Trophoblast cell (in vitro differentiated cells and primary cell): ENCODE measurements around the gene ARHGAP26.
"Not testable (repeated sequence)": the region's sequence is repeated elsewhere in the genome, so short reads cannot be mapped to it uniquely, and the experiment has no call there.

Experiments used
- DNase-seq, 2 donors: peaks; one replicate each; pipeline ENCODE4 v3.0.0-alpha.2; 2016
- H2AFZ ChIP-seq: 2 replicates; pipeline ENCODE4 v1.6.1; 2013; ENCODE audit warnings: low read length, moderate library complexity, mild to moderate bottlenecking; ENCODE audit not compliant: insufficient read depth, poor library complexity
- H2AK5ac ChIP-seq: 2 replicates; pipeline ENCODE4 v1.6.1; 2013; ENCODE audit warnings: mild to moderate bottlenecking, low read length
- H2BK120ac ChIP-seq: 2 replicates; pipeline ENCODE4 v1.6.1; 2013; ENCODE audit warnings: low read length, mild to moderate bottlenecking, moderate library complexity; ENCODE audit not compliant: insufficient read depth, poor library complexity
- H2BK12ac ChIP-seq: 2 replicates; pipeline ENCODE4 v1.6.1; 2013; ENCODE audit warnings: mild to moderate bottlenecking, low read length, moderate library complexity
- H2BK5ac ChIP-seq: 2 replicates; pipeline ENCODE4 v1.6.1; 2013; ENCODE audit warnings: low read length, low read depth, moderate library complexity, mild to moderate bottlenecking; ENCODE audit not compliant: poor library complexity
- H3K14ac ChIP-seq: 2 replicates; pipeline ENCODE4 v1.6.1; 2013; ENCODE audit warnings: mild to moderate bottlenecking, low read length
- H3K18ac ChIP-seq: 2 replicates; pipeline ENCODE4 v1.6.1; 2013; ENCODE audit warnings: mild to moderate bottlenecking, low read length
- H3K23ac ChIP-seq: 2 replicates; pipeline ENCODE4 v1.6.1; 2013; ENCODE audit warnings: low read length
- H3K27ac ChIP-seq: 2 replicates; pipeline ENCODE4 v1.5.1; 2013; ENCODE audit warnings: low read depth, mild to moderate bottlenecking, inconsistent platforms, low read length, moderate library complexity
- H3K27me3 ChIP-seq: 2 replicates; pipeline ENCODE4 v1.6.1; 2013; ENCODE audit warnings: inconsistent platforms, mild to moderate bottlenecking, low read length, moderate library complexity; ENCODE audit not compliant: insufficient read depth
- H3K36me3 ChIP-seq, 2 experiments: 1 replicate in 1 of 2; 2 replicates in 1 of 2; pipeline ENCODE4 v1.6.1; 2013; ENCODE audit warnings: low read length in 2 of 2, mild to moderate bottlenecking in 2 of 2, moderate library complexity in 1 of 2; ENCODE audit not compliant: insufficient read depth in 2 of 2, control insufficient read depth in 1 of 2
- H3K4ac ChIP-seq: 2 replicates; pipeline ENCODE4 v1.6.1; 2013; ENCODE audit warnings: low read depth, mild to moderate bottlenecking, low read length, moderate library complexity
- H3K4me1 ChIP-seq, 2 experiments: 1 replicate in 1 of 2; 2 replicates in 1 of 2; pipeline ENCODE4 v1.6.1; 2013; ENCODE audit warnings: low read length in 2 of 2, mild to moderate bottlenecking in 2 of 2, moderate library complexity in 1 of 2; ENCODE audit not compliant: insufficient read depth in 2 of 2, control insufficient read depth in 1 of 2
- H3K4me2 ChIP-seq: 2 replicates; pipeline ENCODE4 v1.6.1; 2013; ENCODE audit warnings: inconsistent platforms, mild to moderate bottlenecking, low read length, moderate library complexity
- H3K4me3 ChIP-seq: 2 replicates; pipeline ENCODE4 v1.5.1; 2013; ENCODE audit warnings: mild to moderate bottlenecking, low read depth, low read length, inconsistent platforms
- H3K79me1 ChIP-seq: one replicate; pipeline ENCODE4 v1.6.1; 2013; ENCODE audit warnings: low read length
- H3K79me2 ChIP-seq: 2 replicates; pipeline ENCODE4 v1.6.1; 2013; ENCODE audit warnings: low read length, mild to moderate bottlenecking; ENCODE audit not compliant: control insufficient read depth, insufficient read depth, poor library complexity
- H3K9ac ChIP-seq: 2 replicates; pipeline ENCODE4 v1.6.1; 2013; ENCODE audit warnings: mild to moderate bottlenecking, low read length
- H3K9me3 ChIP-seq: 2 replicates; pipeline ENCODE4 v1.6.1; 2013; ENCODE audit warnings: low read depth, mild to moderate bottlenecking, control low read depth, inconsistent platforms, low read length; ENCODE audit not compliant: insufficient read depth
- H4K12ac ChIP-seq: 2 replicates; pipeline ENCODE4 v1.6.1; 2013; ENCODE audit warnings: low read depth, mild to moderate bottlenecking, low read length, moderate library complexity
- H4K8ac ChIP-seq: 2 replicates; pipeline ENCODE4 v1.6.1; 2013; ENCODE audit warnings: low read depth, mild to moderate bottlenecking, low read length, moderate library complexity
- H4K91ac ChIP-seq: one replicate; pipeline ENCODE4 v1.6.1; 2013; ENCODE audit warnings: low read depth, mild to moderate bottlenecking, low read length, moderate library complexity
- WGBS: extraction: QIAGEN DNeasy Blood & Tissue Kit; methylation state at CpG from one replicate; pipeline ENCODE4 v1.1.7; 2013; ENCODE audit warnings: missing lambda C conversion rate; ENCODE audit not compliant: insufficient read length, insufficient coverage; ENCODE audit errors: extremely low coverage; 5-methylcytosine and 5-hydroxymethylcytosine counted together

The ARHGAP26 gene

DNA sequence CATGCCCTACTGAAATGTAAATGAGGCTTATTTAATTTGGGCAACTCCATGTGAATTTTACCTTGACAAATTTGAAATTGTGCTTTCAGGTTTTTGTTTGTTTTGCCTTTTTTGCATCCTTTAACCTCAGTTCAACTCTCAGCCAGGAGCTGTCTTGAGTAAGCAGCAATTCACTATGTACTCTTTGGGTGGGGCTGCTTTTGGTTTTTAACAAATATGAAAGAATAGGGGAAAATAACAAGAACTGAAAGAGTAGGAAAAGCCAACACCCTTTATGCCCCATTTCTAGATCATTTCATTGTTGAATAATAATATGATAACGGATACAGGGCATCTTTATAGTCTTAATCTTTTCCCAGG is 192.0 kb downstream of the ARHGAP26 start:
- no peak overlapping the region for H3K4me2 ChIP-seq
- H2BK5ac ChIP-seq, result no peak overlapping the region
- H3K27me3 ChIP-seq, result no peaks in the 10 kb centered on the region
- DNase-seq, result no peak
- H3K18ac ChIP-seq, result no peak overlapping the region
- no peak overlapping the region for H3K4me3 ChIP-seq
- no peak overlapping the region for H2AFZ ChIP-seq
- H4K91ac ChIP-seq, result no peak overlapping the region
- no peak overlapping the region for H3K14ac ChIP-seq
- H2AK5ac ChIP-seq, result no peak overlapping the region
- H3K27ac ChIP-seq, result no peak overlapping the region
- H3K36me3 ChIP-seq, result no peaks in the 10 kb centered on the region
- no peak overlapping the region for H4K8ac ChIP-seq
- WGBS, result no CpG with 5 or more reads among the region's 1 CpG
- H3K9ac ChIP-seq, result no peak overlapping the region
- no peak overlapping the region for H3K4ac ChIP-seq
- no peaks in the 10 kb centered on the region for H3K79me1 ChIP-seq
- no peak overlapping the region for H2BK12ac ChIP-seq
- H4K12ac ChIP-seq, result no peak overlapping the region
- H2BK120ac ChIP-seq, result no peak overlapping the region
- H3K23ac ChIP-seq, result no peak overlapping the region
- no peaks in the 10 kb centered on the region for H3K4me1 ChIP-seq
- no peaks in the 10 kb centered on the region for H3K9me3 ChIP-seq
- no peaks in the 10 kb centered on the region for H3K79me2 ChIP-seq

DNA sequence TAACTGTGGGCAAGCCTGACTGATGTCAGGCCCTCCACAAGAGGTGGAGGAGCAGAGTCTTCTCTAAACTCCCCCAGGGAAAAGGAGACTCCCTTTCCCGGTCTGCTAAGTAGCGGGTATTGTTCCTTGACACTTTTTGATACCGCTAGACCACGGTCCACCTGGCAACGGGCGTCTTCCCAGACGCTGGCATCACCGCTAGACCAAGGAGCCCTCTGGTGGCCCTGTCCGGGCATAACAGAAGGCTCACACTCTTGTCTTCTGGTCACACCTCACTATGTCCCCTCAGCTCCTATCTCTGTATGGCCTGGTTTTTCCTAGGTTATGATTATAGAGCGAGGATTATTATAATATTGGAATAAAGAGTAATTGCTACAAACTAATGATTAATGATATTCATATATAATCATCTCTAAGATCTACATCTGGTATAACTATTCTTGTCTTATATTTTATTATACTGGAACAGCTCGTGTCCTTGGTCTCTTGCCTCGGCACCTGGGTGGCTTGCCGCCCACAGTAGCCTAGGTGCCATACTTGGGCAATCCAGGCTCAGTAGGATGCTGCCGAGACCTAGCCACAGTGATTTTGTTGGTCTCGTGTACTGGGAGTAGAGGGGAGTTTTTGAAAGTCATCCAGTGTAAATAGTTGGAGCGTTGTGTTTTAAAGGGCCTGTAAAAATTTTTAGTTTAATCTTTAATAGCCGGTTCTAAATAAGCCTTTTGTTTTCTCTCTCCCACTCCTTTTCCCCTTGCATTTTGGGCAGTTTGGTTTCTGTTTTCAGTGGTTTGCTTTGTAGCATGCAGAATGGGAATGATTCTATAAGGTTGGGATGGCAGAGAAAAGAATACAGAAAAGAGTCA is 195.3 kb downstream of the ARHGAP26 start:
- WGBS, result no CpG with 5 or more reads among the region's 17 CpGs
- not testable (repeated sequence) for H3K4me2 ChIP-seq, H4K8ac ChIP-seq, H2BK12ac ChIP-seq, H3K14ac ChIP-seq, H2BK5ac ChIP-seq, H3K27ac ChIP-seq, H3K18ac ChIP-seq, H2AK5ac ChIP-seq, H2AFZ ChIP-seq, H3K79me1 ChIP-seq, H3K23ac ChIP-seq, H3K79me2 ChIP-seq, H4K91ac ChIP-seq, H3K36me3 ChIP-seq, H4K12ac ChIP-seq, H3K27me3 ChIP-seq, H2BK120ac ChIP-seq, H3K9ac ChIP-seq, H3K4me1 ChIP-seq, H3K4ac ChIP-seq, H3K4me3 ChIP-seq, H3K9me3 ChIP-seq
- DNase-seq, result peak in 1 of 2 donors; percentile 20

DNA sequence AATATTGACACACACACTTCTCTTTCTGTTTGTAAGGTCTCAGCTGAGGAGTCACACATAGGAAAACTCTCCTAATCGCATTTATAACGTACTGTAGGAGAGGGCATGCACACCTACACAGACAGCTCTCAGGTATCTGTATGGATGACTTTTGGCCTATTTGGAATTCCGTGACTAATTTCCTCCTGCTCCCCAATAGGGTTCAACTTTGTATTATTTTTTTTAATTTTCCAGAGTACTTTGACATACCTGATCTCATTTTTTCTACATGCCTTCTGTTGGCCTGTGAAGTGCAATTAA is 195.9 kb downstream of the ARHGAP26 start:
- Histone ChIP-seq H3K18ac (no peak overlapping the region), H2BK12ac (no peak overlapping the region)
- WGBS, result no CpG with 5 or more reads among the region's 3 CpGs

GRCh38 chr5:142969186-142969585 is 199.0 kb downstream of the ARHGAP26 start:
- no peaks in the 10 kb centered on the region for H3K79me1 ChIP-seq
- H2BK12ac ChIP-seq, result no peak overlapping the region
- no peak overlapping the region for H3K23ac ChIP-seq
- no peaks in the 10 kb centered on the region for H3K79me2 ChIP-seq
- H3K36me3 ChIP-seq, result no peaks in the 10 kb centered on the region
- H3K9me3 ChIP-seq, result no peaks in the 10 kb centered on the region
- H4K8ac ChIP-seq, result no peak overlapping the region
- no peak overlapping the region for H3K9ac ChIP-seq
- no peak overlapping the region for H3K4ac ChIP-seq
- H4K12ac ChIP-seq, result no peak overlapping the region
- no peak overlapping the region for H2AK5ac ChIP-seq
- no CpG with 5 or more reads among the region's 2 CpGs for WGBS
- H3K27me3 ChIP-seq, result no peaks in the 10 kb centered on the region
- H2BK5ac ChIP-seq, result no peak overlapping the region
- no peak overlapping the region for H3K4me2 ChIP-seq
- H4K91ac ChIP-seq, result no peak overlapping the region
- H3K18ac ChIP-seq, result no peak overlapping the region
- no peak overlapping the region for H2BK120ac ChIP-seq
- no peak overlapping the region for H3K14ac ChIP-seq
- no peaks in the 10 kb centered on the region for H3K4me1 ChIP-seq
- no peak overlapping the region for H2AFZ ChIP-seq
- H3K27ac ChIP-seq, result no peak overlapping the region
- no peak for DNase-seq
- H3K4me3 ChIP-seq, result no peak overlapping the region

More for the DNA sequence above, 195.9 kb downstream of the ARHGAP26 start:
- Histone ChIP-seq H3K4me1 (no peaks in the 10 kb centered on the region), H2AK5ac (no peak overlapping the region), H3K79me1 (no peaks in the 10 kb centered on the region), H3K36me3 (no peaks in the 10 kb centered on the region), H2BK5ac (no peak overlapping the region), H3K14ac (no peak overlapping the region), H4K8ac (no peak overlapping the region), H3K23ac (no peak overlapping the region), H3K27ac (no peak overlapping the region), H2BK120ac (no peak overlapping the region), H3K4me2 (no peak overlapping the region), H4K91ac (no peak overlapping the region), H3K9me3 (no peaks in the 10 kb centered on the region), H3K4me3 (no peak overlapping the region), H3K27me3 (no peaks in the 10 kb centered on the region), H2AFZ (no peak overlapping the region), H3K9ac (no peak overlapping the region), H3K79me2 (no peaks in the 10 kb centered on the region), H4K12ac (no peak overlapping the region), H3K4ac (no peak overlapping the region)
- no peak for DNase-seq
